Uterus (tissue), 4 donors: ENCODE data around the gene FBP1. TPM values are rescaled to one million over a fixed set of nuclear protein-coding genes. Genes with fewer than 3 reads are reported as not detected.
A peak's percentile ranks its signal among the peaks of the same experiment; 100 is the strongest.

Experiments used
- DNase-seq, 2 donors: peaks; one replicate each; pipeline ENCODE4 v3.0.0-alpha.2; 2019 to 2020
- H3K27ac ChIP-seq, 2 donors: fragments of 200-600 bp; sonication (generic); 1 replicate in 1 of 2; 2 replicates in 1 of 2; pipeline ENCODE4 v1.5.1; 2016 to 2018
- H3K27me3 ChIP-seq, 2 donors: fragments of 200-600 bp; sonication (generic); one replicate each; pipeline ENCODE4 v1.5.1; 2018 to 2019; ENCODE audit warnings: control low read depth in 1 of 2
- H3K36me3 ChIP-seq, 2 donors: fragments of 200-600 bp; sonication (generic); one replicate each; pipeline ENCODE4 v1.5.1; 2019; ENCODE audit warnings: control low read depth in 1 of 2
- H3K4me1 ChIP-seq, 2 donors: fragments of 200-600 bp; sonication (generic); one replicate each; pipeline ENCODE4 v1.5.1; 2018 to 2019; ENCODE audit warnings: control low read depth in 1 of 2
- H3K4me3 ChIP-seq, 2 donors: fragments of 200-600 bp; sonication (generic); 1 replicate in 1 of 2; 2 replicates in 1 of 2; pipeline ENCODE4 v1.5.1; 2018 to 2019; ENCODE audit warnings: mild to moderate bottlenecking in 1 of 2
- H3K9me3 ChIP-seq, 2 donors: fragments of 200-600 bp; sonication (generic); one replicate each; pipeline ENCODE4 v1.5.1; 2019; ENCODE audit warnings: control low read depth in 1 of 2
- POLR2A ChIP-seq, 2 donors: fragments of 450-650 bp; IDR thresholded peaks; one replicate each; pipeline ENCODE4 v1.6.1; 2016; ENCODE audit warnings: antibody characterized with exemption in 2 of 2, mild to moderate bottlenecking in 1 of 2, moderate library complexity in 1 of 2
- intact Hi-C: fragments of 100-400 bp; cut with DNase I; formaldehyde crosslinking; loops from one replicate; pipeline ENCODE4 v1.15.1; 2023; ENCODE audit warnings: low total_unique reads
- total RNA-seq, 4 donors: library from RNA; depleted of rRNA in 3 of 4; stranded (reverse); fragments of >200 nt in 3 of 4; gene quantifications; one replicate each; pipeline versions ENCODE4 v1.1.0 to v1.2.4, GENCODE V29; 2014 to 2023
- TF ChIP-seq, protein P1 (sequence below), 4 experiments: fragments of 200-600 bp in 2 of 4; fragments of 450-650 bp in 2 of 4; sonication (generic) in 2 of 4; IDR thresholded peaks; one replicate each; pipeline ENCODE4 v1.5.1; 2016 to 2019; ENCODE audit warnings: antibody characterized with exemption in 4 of 4, mild to moderate bottlenecking in 2 of 4, moderate library complexity in 1 of 4
- donor health status: DM: yes; HTN: yes; CAD: no.

The FBP1 gene
- total RNA-seq, 4 donors from 2014 or later = 0.29 to 2.6 (median 0.90) TPM; not detected in 1

DNA sequence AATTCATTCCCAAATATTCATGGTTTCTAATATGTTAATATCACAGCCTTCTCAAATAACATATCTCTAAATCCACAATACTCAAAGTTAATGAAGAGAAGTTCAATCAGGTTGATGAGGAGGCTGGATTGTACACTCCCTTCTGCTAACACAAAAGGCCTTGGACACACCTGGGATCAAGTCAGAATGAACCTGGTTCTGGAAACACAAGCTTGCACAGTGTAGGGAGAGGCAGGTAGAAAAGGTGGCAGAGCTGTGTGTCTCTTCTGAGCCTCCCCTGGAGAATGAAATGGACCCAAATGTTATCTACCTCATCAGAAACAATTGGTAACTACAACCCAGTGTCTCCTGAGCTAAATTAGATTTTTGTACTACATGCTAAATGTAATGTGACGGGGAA lies 40.7 kb upstream of the FBP1 start:
- TF ChIP-seq POLR2A (IDR thresholded peaks at IDR 0.05) = no peak
- TF ChIP-seq, protein P1, sequence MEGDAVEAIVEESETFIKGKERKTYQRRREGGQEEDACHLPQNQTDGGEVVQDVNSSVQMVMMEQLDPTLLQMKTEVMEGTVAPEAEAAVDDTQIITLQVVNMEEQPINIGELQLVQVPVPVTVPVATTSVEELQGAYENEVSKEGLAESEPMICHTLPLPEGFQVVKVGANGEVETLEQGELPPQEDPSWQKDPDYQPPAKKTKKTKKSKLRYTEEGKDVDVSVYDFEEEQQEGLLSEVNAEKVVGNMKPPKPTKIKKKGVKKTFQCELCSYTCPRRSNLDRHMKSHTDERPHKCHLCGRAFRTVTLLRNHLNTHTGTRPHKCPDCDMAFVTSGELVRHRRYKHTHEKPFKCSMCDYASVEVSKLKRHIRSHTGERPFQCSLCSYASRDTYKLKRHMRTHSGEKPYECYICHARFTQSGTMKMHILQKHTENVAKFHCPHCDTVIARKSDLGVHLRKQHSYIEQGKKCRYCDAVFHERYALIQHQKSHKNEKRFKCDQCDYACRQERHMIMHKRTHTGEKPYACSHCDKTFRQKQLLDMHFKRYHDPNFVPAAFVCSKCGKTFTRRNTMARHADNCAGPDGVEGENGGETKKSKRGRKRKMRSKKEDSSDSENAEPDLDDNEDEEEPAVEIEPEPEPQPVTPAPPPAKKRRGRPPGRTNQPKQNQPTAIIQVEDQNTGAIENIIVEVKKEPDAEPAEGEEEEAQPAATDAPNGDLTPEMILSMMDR (IDR thresholded peaks at IDR 0.05) = no peak
- no peak overlapping the region for H3K27ac ChIP-seq
- no peaks in the 10 kb centered on the region for H3K9me3 ChIP-seq
- no peak overlapping the region for H3K4me3 ChIP-seq
- DNase-seq = no peak
- peaks cover 0 to 8% of the 10 kb centered on the region in 2 donors for H3K4me1 ChIP-seq
- intact Hi-C loops = loop anchor here (5.0 to 10.0 kb wide), 2 partner anchors 85 to 452 kb away; no protein-coding TSS in a partner anchor
- H3K27me3 ChIP-seq = no peaks in the 10 kb centered on the region
- no peaks in the 10 kb centered on the region for H3K36me3 ChIP-seq

DNA sequence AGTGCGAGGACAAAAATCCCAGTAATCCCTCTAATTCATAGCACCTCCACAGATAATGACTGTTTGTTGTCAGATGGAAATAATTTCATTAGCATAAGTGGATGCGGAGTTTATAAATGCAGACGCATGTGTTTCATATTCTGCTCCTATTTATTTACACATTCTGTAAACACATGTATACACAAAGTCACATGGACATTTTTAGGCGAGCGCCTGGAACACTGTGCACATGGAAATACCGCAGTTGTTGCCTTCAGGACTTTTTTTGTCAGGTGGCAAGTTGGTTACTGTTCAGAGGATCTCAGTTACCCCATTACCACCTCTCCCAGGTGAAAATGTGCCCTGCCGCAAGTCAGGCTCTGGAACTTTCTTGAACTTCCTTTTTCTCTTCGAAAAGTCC lies 40.3 kb upstream of the FBP1 start:
- intact Hi-C loops = no loop called here
- peaks cover 0 to 8% of the 10 kb centered on the region in 2 donors for H3K4me1 ChIP-seq
- no peak for DNase-seq

DNA sequence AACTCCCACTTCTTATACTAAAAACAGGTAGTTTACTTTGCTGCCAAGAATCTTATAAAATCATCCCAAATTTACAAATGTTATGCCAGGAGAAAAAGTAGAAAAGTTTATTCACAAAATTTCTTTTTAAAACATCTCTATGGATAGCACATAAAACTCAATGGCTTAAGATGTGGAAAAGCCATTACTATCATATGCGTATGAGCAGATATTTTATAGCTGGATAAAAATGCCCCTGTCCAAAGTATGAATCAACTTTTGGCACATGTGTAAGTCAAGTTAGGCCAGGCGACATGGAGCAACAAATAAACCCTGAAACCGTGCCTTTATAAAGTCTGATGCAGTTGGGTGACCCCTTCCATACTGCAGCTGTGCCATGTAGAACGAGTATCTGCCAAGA lies 38.6 kb upstream of the FBP1 start:
- TF ChIP-seq POLR2A (IDR thresholded peaks at IDR 0.05) = no peak
- TF ChIP-seq, protein P1 (IDR thresholded peaks at IDR 0.05) = no peak
- DNase-seq = no peak
- H3K4me3 ChIP-seq = no peak overlapping the region
- no peaks in the 10 kb centered on the region for H3K36me3 ChIP-seq
- intact Hi-C loops = no loop called here
- peaks cover 0 to 8% of the 10 kb centered on the region in 2 donors for H3K4me1 ChIP-seq
- no peak overlapping the region for H3K27ac ChIP-seq
- no peaks in the 10 kb centered on the region for H3K9me3 ChIP-seq
- H3K27me3 ChIP-seq = no peaks in the 10 kb centered on the region

More for the DNA sequence above, 40.3 kb upstream of the FBP1 start:
- H3K9me3 ChIP-seq = no peaks in the 10 kb centered on the region
- no peak overlapping the region for H3K4me3 ChIP-seq
- TF ChIP-seq, protein P1 (IDR thresholded peaks at IDR 0.05) = no peak
- TF ChIP-seq POLR2A (IDR thresholded peaks at IDR 0.05) = no peak
- H3K36me3 ChIP-seq = no peaks in the 10 kb centered on the region
- no peak overlapping the region for H3K27ac ChIP-seq
- H3K27me3 ChIP-seq = no peaks in the 10 kb centered on the region

DNA sequence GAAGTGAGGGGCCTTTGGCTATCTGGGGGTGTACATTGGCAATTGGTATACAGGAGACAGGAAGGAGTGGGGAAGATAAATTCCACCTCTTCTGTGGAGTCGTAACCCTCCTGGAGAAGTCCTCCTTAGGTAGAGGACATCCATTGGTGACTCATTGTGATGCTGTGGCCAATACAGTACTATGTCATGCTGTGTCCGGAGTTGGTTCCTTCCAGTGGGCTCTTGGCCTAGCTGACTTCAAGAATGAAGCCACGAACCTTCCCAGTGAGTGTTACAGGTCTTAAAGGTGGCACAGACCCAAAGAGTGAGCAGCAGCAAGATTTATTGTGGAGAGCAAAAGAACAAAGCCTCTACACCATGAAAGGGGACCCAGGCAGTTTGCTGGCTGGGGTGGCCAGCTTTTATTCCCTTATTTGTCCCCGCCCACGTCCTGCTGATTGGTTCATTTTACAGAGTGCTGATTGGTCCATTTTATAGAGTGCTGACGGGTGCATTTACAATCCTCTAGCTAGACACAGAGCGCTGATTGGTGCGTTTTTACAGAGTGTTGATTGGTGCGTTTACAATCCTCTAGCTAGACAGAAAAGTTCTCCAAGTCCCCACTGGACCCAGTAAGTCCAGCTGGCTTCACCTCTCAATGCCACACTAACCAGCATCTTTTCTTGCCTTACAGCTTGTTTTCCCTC lies 37.3 kb upstream of the FBP1 start:
- no peak overlapping the region for H3K4me3 ChIP-seq
- no peak for DNase-seq
- intact Hi-C loops = no loop called here
- H3K9me3 ChIP-seq = no peaks in the 10 kb centered on the region
- peaks cover 0 to 8% of the 10 kb centered on the region in 2 donors for H3K4me1 ChIP-seq
- TF ChIP-seq POLR2A (IDR thresholded peaks at IDR 0.05) = no peak
- TF ChIP-seq, protein P1 (IDR thresholded peaks at IDR 0.05) = no peak
- no peaks in the 10 kb centered on the region for H3K27me3 ChIP-seq
- no peak overlapping the region for H3K27ac ChIP-seq
- no peaks in the 10 kb centered on the region for H3K36me3 ChIP-seq

DNA sequence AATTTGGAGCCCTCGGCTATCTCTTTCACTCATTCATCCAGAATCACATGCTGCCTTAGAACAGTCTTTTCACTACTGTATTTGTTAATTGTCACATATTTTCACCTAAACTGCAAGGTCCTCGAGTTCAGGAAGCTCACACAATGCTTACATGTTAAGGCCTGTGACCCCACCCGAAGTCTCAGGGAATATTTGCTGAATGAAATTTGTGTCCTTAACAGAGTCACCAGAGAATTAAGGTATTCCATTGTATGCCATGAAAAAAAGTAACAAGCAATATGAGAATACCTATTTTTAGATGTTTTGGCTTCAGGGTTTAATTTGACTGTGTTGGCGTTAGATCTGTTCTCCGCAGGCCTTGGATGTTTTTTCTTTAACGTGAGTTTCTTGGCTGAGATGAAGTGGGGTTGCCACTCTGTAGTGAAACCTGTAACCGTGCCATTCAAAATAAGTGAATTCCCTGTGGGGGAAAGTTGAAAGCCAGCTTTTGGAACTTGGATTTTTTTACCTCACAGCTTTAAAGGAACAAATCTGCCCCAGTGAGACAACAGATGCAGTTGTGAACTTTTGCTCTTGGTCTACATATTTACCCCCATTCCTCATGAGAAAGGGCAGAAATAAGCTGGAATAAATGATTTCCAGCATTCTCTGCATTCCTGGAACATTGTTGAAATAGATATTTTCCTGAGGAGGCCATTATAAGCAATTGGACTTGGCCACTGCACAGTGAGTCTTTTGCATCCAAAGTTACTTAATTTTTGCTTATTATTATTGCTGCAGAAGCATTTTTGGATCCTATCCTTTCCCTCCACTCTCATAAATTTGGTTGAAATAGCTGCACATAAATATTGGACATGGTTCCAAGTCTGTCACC lies 35.9 kb upstream of the FBP1 start:
- DNase-seq = no peak
- no peak for TF ChIP-seq POLR2A (IDR thresholded peaks at IDR 0.05)
- TF ChIP-seq, protein P1 (IDR thresholded peaks at IDR 0.05) = no peak
- peak overlapping the region; percentile 23 to 55 for H3K27ac ChIP-seq
- no peaks in the 10 kb centered on the region for H3K27me3 ChIP-seq
- no peaks in the 10 kb centered on the region for H3K9me3 ChIP-seq
- peaks cover 0 to 8% of the 10 kb centered on the region in 2 donors for H3K4me1 ChIP-seq
- H3K36me3 ChIP-seq = no peaks in the 10 kb centered on the region
- intact Hi-C loops = no loop called here
- H3K4me3 ChIP-seq = no peak overlapping the region
